ENCODE measurements around the gene NPFF.
A peak's percentile ranks its signal among the peaks of the same experiment; 100 is the strongest.

Gene NPFF

DNA sequence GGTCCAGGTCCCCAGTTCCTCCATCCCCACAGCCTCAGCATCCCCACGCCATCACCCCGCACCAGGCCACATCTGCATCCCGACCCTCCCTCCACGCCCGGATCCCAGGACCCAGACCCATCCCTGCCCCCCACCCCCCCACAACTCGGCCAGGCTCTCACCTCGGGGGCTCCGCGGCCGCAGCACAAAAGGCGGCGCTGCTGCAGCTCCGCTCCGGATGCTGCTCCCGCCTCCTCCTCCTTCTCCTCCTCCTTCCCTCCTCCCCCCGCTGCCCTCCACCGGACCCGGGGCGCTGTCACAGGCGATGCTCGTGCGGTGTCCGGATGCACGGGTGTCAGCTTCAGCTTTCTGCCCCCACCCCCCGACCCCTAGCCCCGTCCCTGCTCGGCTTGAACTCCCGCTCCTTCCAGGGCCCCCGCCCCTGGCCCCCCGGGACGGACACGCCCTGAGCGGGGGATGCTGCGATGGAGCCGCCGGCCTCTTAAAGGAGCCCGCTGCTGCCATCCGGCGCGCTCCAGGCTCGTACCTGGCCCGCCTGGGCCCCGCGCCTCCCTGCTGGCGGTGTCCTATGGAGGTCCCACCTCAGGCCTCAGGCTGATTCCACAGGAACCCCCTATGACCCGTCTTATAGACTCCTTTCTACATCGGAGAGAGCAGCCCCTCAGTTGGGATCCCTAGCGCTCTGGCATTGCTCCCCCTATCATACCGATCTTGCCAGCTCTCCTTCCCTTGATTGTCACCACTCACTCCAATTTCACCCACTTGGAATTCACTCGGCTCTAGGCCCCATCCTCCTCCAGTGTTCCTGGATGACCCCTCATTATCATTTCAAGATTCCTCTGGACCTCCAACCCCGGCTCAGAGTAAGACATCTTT, 7.8 kb downstream of the NPFF start, which contains the start of gene MAP3K12:
MAP3K12 (minus strand) TSS at position 193 of the 876 bp plus-strand sequence. CDS start 12,067 bp downstream, outside the sequence.
- no peak for TF ChIP-seq CTCF (IDR thresholded peaks at IDR 0.05; ENCODE audit: low read depth, low read length)
- H3K4me3 ChIP-seq (ENCODE audit: low read depth, low read length) = peak within 1 kb of the TSS; percentile 63

DNA sequence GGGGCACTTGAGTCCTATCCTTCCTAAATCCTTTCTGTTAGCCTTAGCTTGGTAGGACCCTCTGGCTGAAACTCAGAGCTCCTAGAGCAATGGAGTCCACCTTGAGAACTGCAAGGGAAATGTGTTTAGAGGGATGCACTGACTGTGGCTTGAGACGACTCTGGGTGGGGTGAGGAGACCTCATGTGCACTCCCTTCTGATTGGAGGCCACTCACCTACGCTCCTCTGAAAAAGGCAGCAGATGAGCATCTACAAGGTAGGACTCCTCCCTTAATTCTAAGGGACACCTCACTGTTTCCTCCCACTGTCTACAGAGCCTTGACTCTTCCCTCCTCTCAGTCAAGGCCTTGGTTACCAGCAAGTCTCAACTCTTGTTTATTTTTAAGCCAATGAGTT, 9.1 kb downstream of the NPFF start:
- TF ChIP-seq CTCF (IDR thresholded peaks at IDR 0.05; ENCODE audit: low read depth, low read length) = no peak
- H3K4me3 ChIP-seq (ENCODE audit: low read depth, low read length) = peak overlapping the region; percentile 63

DNA sequence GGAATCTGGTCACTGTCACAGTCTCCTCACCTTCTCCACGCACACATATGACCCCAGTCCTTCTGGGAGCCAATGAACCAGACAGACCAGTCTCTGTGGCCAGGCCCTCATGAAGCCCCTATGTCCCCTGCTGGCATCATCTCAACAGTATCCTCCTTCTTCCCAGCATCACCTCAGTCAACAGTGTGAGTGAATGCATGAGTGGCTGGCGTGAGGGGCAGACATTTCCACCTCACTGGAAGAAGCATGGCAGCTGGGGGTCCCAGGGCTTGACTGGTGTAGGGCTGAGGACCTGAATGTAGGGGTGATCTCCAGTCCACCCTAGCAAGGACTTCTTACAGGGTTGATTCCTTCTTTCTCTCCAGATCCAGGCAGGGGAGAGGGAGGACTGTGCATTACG, 9.8 kb downstream of the NPFF start:
- no peak for TF ChIP-seq CTCF (IDR thresholded peaks at IDR 0.05; ENCODE audit: low read depth, low read length)
- no peak overlapping the region for H3K4me3 ChIP-seq (ENCODE audit: low read depth, low read length)

- 0 out of 2 replicates have a peak overlapping the region, but pooled peaks have one; percentile 6 for H3K4me3 ChIP-seq (ENCODE audit: low read depth, low read length)
Measured at GRCh38 chr12:53496752-53497032, 10.6 kb downstream of the NPFF start.

GRCh38 chr12:53495903-53496751, 11.2 kb downstream of the NPFF start:
- TF ChIP-seq CTCF (IDR thresholded peaks at IDR 0.05; ENCODE audit: low read depth, low read length) = no peak
- no peak overlapping the region for H3K4me3 ChIP-seq (ENCODE audit: low read depth, low read length)

More at GRCh38 chr12:53496752-53497032, 10.6 kb downstream of the NPFF start:
- no peak for TF ChIP-seq CTCF (IDR thresholded peaks at IDR 0.05; ENCODE audit: low read depth, low read length)

GRCh38 chr12:53493610-53494391, 13.5 kb downstream of the NPFF start:
- H3K4me3 ChIP-seq (ENCODE audit: low read depth, low read length) = no peak overlapping the region
- no peak for TF ChIP-seq CTCF (IDR thresholded peaks at IDR 0.05; ENCODE audit: low read depth, low read length)

Measured in WI38 (cell line).